ENCODE data around the gene IDH2.
"Not testable (repeated sequence)": the region's sequence is repeated elsewhere in the genome, so short reads cannot be mapped to it uniquely, and the experiment has no call there.

DNA sequence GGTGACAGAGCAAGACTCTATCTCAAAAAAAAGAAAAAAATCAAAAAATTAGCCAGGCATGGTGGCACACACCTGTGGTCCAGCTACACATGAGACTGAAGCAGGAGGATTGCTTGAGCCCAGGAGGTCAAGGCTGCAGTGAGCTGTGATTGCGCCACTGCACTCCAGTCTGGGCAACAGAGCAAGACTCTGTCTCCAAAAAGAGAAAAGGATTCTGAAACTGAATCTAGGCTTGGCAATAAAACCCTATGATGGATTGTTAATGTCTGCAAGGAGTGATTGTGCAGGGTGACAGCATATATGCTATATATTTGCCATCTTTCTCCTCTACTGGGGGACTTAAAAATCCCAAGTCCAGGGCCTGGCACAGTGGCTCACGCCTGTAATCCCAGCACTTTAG is 31.6 kb downstream of the IDH2 start:
- TF ChIP-seq, protein P1, sequence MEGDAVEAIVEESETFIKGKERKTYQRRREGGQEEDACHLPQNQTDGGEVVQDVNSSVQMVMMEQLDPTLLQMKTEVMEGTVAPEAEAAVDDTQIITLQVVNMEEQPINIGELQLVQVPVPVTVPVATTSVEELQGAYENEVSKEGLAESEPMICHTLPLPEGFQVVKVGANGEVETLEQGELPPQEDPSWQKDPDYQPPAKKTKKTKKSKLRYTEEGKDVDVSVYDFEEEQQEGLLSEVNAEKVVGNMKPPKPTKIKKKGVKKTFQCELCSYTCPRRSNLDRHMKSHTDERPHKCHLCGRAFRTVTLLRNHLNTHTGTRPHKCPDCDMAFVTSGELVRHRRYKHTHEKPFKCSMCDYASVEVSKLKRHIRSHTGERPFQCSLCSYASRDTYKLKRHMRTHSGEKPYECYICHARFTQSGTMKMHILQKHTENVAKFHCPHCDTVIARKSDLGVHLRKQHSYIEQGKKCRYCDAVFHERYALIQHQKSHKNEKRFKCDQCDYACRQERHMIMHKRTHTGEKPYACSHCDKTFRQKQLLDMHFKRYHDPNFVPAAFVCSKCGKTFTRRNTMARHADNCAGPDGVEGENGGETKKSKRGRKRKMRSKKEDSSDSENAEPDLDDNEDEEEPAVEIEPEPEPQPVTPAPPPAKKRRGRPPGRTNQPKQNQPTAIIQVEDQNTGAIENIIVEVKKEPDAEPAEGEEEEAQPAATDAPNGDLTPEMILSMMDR (IDR thresholded peaks at IDR 0.05 in 2 of 3, conservative IDR thresholded peaks at IDR 0.05 in 1 of 3; ENCODE audit: control insufficient read depth in 2 of 3, extremely low read depth in 1 of 3, insufficient read depth in 1 of 3, low read depth in 3 of 3, low read length in 3 of 3) = not testable (repeated sequence)
- TF ChIP-seq CHD1, BRCA1, JUND (IDR thresholded peaks at IDR 0.05; ENCODE audit: low read depth, low read length): not testable (repeated sequence)
- TF ChIP-seq, protein P2, sequence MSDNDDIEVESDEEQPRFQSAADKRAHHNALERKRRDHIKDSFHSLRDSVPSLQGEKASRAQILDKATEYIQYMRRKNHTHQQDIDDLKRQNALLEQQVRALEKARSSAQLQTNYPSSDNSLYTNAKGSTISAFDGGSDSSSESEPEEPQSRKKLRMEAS (IDR thresholded peaks at IDR 0.05; ENCODE audit: low read depth, low read length) = not testable (repeated sequence)
- TF ChIP-seq, protein P3, sequence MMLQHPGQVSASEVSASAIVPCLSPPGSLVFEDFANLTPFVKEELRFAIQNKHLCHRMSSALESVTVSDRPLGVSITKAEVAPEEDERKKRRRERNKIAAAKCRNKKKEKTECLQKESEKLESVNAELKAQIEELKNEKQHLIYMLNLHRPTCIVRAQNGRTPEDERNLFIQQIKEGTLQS (IDR thresholded peaks at IDR 0.05; ENCODE audit: borderline replicate concordance, extremely low read depth, low read depth, low read length) = not testable (repeated sequence)

All from GM12878 (cell line).